ENCODE measurements around the gene STOM.

STOM gene

GRCh38 chr9:121308765-121309164 is 61.3 kb downstream of the STOM start:
- no peak overlapping the region for H3K27ac ChIP-seq (ENCODE audit: low read depth, low read length)
- no peak overlapping the region for H3K4me3 ChIP-seq (ENCODE audit: low read depth, low read length)
- H3K36me3 ChIP-seq (ENCODE audit: insufficient read depth, low read length) = peaks cover 41% of the 10 kb centered on the region
- H2AFZ ChIP-seq (ENCODE audit: low read length, unreplicated experiment) = no peak overlapping the region
- H3K79me2 ChIP-seq (ENCODE audit: control insufficient read depth, insufficient read depth, low read length, unreplicated experiment) = no peaks in the 10 kb centered on the region
- H3K4me1 ChIP-seq (ENCODE audit: control insufficient read depth, insufficient read depth, low read length, unreplicated experiment) = peaks cover 6% of the 10 kb centered on the region
- H3K27me3 ChIP-seq (ENCODE audit: insufficient read depth, low read length) = no peaks in the 10 kb centered on the region

GRCh38 chr9:121307976-121308375 is 62.1 kb downstream of the STOM start:
- Histone ChIP-seq H2AFZ (ENCODE audit: low read length, unreplicated experiment) (no peak overlapping the region), H3K79me2 (ENCODE audit: control insufficient read depth, insufficient read depth, low read length, unreplicated experiment) (no peaks in the 10 kb centered on the region), H3K4me3 (ENCODE audit: low read depth, low read length) (no peak overlapping the region), H3K36me3 (ENCODE audit: insufficient read depth, low read length) (peaks cover 45% of the 10 kb centered on the region), H3K4me1 (ENCODE audit: control insufficient read depth, insufficient read depth, low read length, unreplicated experiment) (peaks cover 10% of the 10 kb centered on the region), H3K27me3 (ENCODE audit: insufficient read depth, low read length) (no peaks in the 10 kb centered on the region), H3K27ac (ENCODE audit: low read depth, low read length) (no peak overlapping the region)

- no peak overlapping the region for H2AFZ ChIP-seq (ENCODE audit: low read length, unreplicated experiment)
- H3K27me3 ChIP-seq (ENCODE audit: insufficient read depth, low read length) = no peaks in the 10 kb centered on the region
- H3K4me1 ChIP-seq (ENCODE audit: control insufficient read depth, insufficient read depth, low read length, unreplicated experiment) = peaks cover 15% of the 10 kb centered on the region
- H3K79me2 ChIP-seq (ENCODE audit: control insufficient read depth, insufficient read depth, low read length, unreplicated experiment) = peaks cover 7% of the 10 kb centered on the region
- H3K36me3 ChIP-seq (ENCODE audit: insufficient read depth, low read length) = peaks cover 34% of the 10 kb centered on the region
- no peak overlapping the region for H3K4me3 ChIP-seq (ENCODE audit: low read depth, low read length)
- H3K27ac ChIP-seq (ENCODE audit: low read depth, low read length) = no peak overlapping the region
These were observed 64.6 kb downstream of the STOM start for GRCh38 chr9:121305269-121305994.

- Histone ChIP-seq H3K79me2 (ENCODE audit: control insufficient read depth, insufficient read depth, low read length, unreplicated experiment) (peaks cover 10% of the 10 kb centered on the region), H3K27ac (ENCODE audit: low read depth, low read length) (peak overlapping the region; percentile 4; the same call in 1 of the 2 replicates), H3K27me3 (ENCODE audit: insufficient read depth, low read length) (no peaks in the 10 kb centered on the region), H3K4me3 (ENCODE audit: low read depth, low read length) (no peak overlapping the region), H3K36me3 (ENCODE audit: insufficient read depth, low read length) (peaks cover 31% of the 10 kb centered on the region), H3K4me1 (ENCODE audit: control insufficient read depth, insufficient read depth, low read length, unreplicated experiment) (peaks cover 20% of the 10 kb centered on the region), H2AFZ (ENCODE audit: low read length, unreplicated experiment) (no peak overlapping the region)
These were observed 65.3 kb downstream of the STOM start for GRCh38 chr9:121304707-121305106.

GRCh38 chr9:121303456-121304451 is 66.3 kb downstream of the STOM start:
- no peaks in the 10 kb centered on the region for H3K27me3 ChIP-seq (ENCODE audit: insufficient read depth, low read length)

GRCh38 chr9:121302786-121303185 is 67.3 kb downstream of the STOM start:
- H3K36me3 ChIP-seq (ENCODE audit: insufficient read depth, low read length) = peaks cover 31% of the 10 kb centered on the region
- H3K4me1 ChIP-seq (ENCODE audit: control insufficient read depth, insufficient read depth, low read length, unreplicated experiment) = peaks cover 36% of the 10 kb centered on the region
- H3K79me2 ChIP-seq (ENCODE audit: control insufficient read depth, insufficient read depth, low read length, unreplicated experiment) = peaks cover 10% of the 10 kb centered on the region
- no peak overlapping the region for H2AFZ ChIP-seq (ENCODE audit: low read length, unreplicated experiment)
- H3K27me3 ChIP-seq (ENCODE audit: insufficient read depth, low read length) = no peaks in the 10 kb centered on the region
- no peak overlapping the region for H3K4me3 ChIP-seq (ENCODE audit: low read depth, low read length)
- no peak overlapping the region for H3K27ac ChIP-seq (ENCODE audit: low read depth, low read length)

More at GRCh38 chr9:121303456-121304451, 66.3 kb downstream of the STOM start:
- H2AFZ ChIP-seq (ENCODE audit: low read length, unreplicated experiment) = no peak overlapping the region
- H3K36me3 ChIP-seq (ENCODE audit: insufficient read depth, low read length) = peaks cover 31% of the 10 kb centered on the region
- peaks cover 26% of the 10 kb centered on the region for H3K4me1 ChIP-seq (ENCODE audit: control insufficient read depth, insufficient read depth, low read length, unreplicated experiment)
- H3K79me2 ChIP-seq (ENCODE audit: control insufficient read depth, insufficient read depth, low read length, unreplicated experiment) = peaks cover 10% of the 10 kb centered on the region
- H3K4me3 ChIP-seq (ENCODE audit: low read depth, low read length) = no peak overlapping the region
- peak overlapping the region; percentile 4; the same call in 1 of the 2 replicates for H3K27ac ChIP-seq (ENCODE audit: low read depth, low read length)

- H3K27me3 ChIP-seq (ENCODE audit: insufficient read depth, low read length) = no peaks in the 10 kb centered on the region
- peaks cover 40% of the 10 kb centered on the region for H3K4me1 ChIP-seq (ENCODE audit: control insufficient read depth, insufficient read depth, low read length, unreplicated experiment)
- no peak overlapping the region for H3K4me3 ChIP-seq (ENCODE audit: low read depth, low read length)
- H2AFZ ChIP-seq (ENCODE audit: low read length, unreplicated experiment) = no peak overlapping the region
- H3K36me3 ChIP-seq (ENCODE audit: insufficient read depth, low read length) = peaks cover 29% of the 10 kb centered on the region
- H3K27ac ChIP-seq (ENCODE audit: low read depth, low read length) = no peak overlapping the region
- H3K79me2 ChIP-seq (ENCODE audit: control insufficient read depth, insufficient read depth, low read length, unreplicated experiment) = peaks cover 10% of the 10 kb centered on the region
These were observed 67.7 kb downstream of the STOM start for GRCh38 chr9:121302341-121302740.

- peaks cover 10% of the 10 kb centered on the region for H3K79me2 ChIP-seq (ENCODE audit: control insufficient read depth, insufficient read depth, low read length, unreplicated experiment)
- no peaks in the 10 kb centered on the region for H3K27me3 ChIP-seq (ENCODE audit: insufficient read depth, low read length)
- peaks cover 45% of the 10 kb centered on the region for H3K4me1 ChIP-seq (ENCODE audit: control insufficient read depth, insufficient read depth, low read length, unreplicated experiment)
- H2AFZ ChIP-seq (ENCODE audit: low read length, unreplicated experiment) = no peak overlapping the region
- H3K4me3 ChIP-seq (ENCODE audit: low read depth, low read length) = no peak overlapping the region
- no peak overlapping the region for H3K27ac ChIP-seq (ENCODE audit: low read depth, low read length)
- peaks cover 27% of the 10 kb centered on the region for H3K36me3 ChIP-seq (ENCODE audit: insufficient read depth, low read length)
These were observed 68.2 kb downstream of the STOM start for GRCh38 chr9:121301881-121302286.

- Histone ChIP-seq H3K4me1 (ENCODE audit: control insufficient read depth, insufficient read depth, low read length, unreplicated experiment) (peaks cover 45% of the 10 kb centered on the region), H3K27me3 (ENCODE audit: insufficient read depth, low read length) (no peaks in the 10 kb centered on the region), H3K36me3 (ENCODE audit: insufficient read depth, low read length) (peaks cover 22% of the 10 kb centered on the region; the same call in 1 of the 2 replicates), H3K4me3 (ENCODE audit: low read depth, low read length) (peak overlapping the region; percentile 81), H3K27ac (ENCODE audit: low read depth, low read length) (0 out of 2 replicates have a peak overlapping the region, but pooled peaks have one; percentile 21), H2AFZ (ENCODE audit: low read length, unreplicated experiment) (no peak overlapping the region), H3K79me2 (ENCODE audit: control insufficient read depth, insufficient read depth, low read length, unreplicated experiment) (peaks cover 10% of the 10 kb centered on the region)
These were observed 69.5 kb downstream of the STOM start for GRCh38 chr9:121300283-121301119.

Measured in ACC112 (cell line).